GM19452 (cell line): Measurements from ENCODE around the gene PITPNC1.
"Not testable (repeated sequence)": the region's sequence is repeated elsewhere in the genome, so short reads cannot be mapped to it uniquely, and the experiment has no call there.

ENCODE experiments used
- ATAC-seq: cut with Tn5 transposase; IDR thresholded peaks from one replicate; pipeline ENCODE4 v1.9.1; 2021; ENCODE audit not compliant: unreplicated experiment

The PITPNC1 gene

GRCh38 chr17:67503739-67504138 is 126.7 kb downstream of the PITPNC1 start:
- ATAC-seq: no peak

GRCh38 chr17:67504182-67504581 is 127.1 kb downstream of the PITPNC1 start:
- no peak for ATAC-seq

DNA sequence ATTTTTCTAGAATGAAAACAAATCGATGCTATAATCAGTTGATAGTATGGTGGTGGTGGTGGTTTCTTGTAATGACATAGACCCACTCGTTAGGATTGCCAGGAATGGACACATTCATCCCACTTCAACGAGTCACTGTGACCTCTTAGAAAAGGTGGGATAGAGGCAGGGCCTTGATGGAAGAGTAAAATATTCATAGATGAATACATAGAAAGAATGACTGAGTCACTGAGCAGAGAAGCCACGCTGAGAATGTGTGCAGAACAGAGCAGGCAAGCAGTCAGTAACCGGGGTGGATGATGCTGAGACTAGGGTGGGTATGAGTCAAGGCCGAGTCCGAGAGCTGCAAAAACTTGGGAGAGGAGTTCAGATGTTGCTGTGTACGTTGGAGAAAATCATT is 129.9 kb downstream of the PITPNC1 start:
- no peak for ATAC-seq

- no peak for ATAC-seq
Measured at GRCh38 chr17:67509390-67510287, 132.6 kb downstream of the PITPNC1 start.

- no peak for ATAC-seq
Measured at GRCh38 chr17:67511012-67511411, 133.9 kb downstream of the PITPNC1 start.

- no peak for ATAC-seq
Measured at GRCh38 chr17:67511804-67512203, 134.7 kb downstream of the PITPNC1 start.

DNA sequence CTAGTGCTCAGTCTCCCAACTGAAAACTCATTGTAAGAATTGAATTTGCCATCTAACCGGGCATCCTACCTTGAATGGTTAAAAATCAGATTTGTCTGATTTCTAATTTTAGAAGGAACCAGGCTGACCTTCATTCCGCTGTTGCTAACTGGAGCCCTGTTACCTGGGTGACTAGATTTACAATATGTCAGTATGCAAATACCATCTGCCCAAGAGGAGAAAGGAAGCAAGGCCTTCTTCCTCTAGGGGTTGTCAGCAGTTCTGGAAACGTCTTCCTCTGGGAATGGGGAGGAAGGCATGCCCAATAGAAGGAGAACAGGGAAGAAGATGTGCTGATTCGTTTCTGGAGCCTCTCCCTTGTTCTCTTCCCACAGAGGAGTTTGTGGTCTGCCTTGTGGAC is 137.9 kb downstream of the PITPNC1 start:
- ATAC-seq: no peak

DNA sequence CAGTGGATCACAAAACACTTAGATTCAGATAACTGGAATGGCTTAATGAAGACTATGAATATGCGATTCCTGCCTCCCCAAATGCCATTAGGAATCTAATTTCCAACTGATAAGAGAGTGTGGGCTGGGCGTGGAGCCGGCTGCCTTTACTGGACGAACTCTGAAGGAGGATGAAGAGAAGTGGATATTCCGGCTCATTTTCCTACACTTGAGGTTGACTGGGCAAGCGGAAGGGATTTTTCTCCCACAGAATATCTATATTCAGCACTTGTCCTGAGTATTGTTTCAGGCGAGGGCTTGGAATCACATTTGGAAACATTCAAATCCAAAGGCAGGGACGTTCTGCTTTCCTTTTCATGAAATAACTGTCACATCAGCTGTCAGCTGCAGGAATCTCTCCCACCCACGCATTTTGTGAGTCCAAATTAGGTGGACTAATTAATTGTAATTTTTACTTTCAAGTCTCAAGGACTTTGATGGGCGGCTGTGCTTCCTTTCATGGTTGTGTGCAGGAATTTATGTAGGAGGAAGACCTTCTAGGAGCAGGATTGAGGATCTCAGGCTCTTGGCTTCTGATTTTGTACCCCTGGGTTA is 138.5 kb downstream of the PITPNC1 start:
- ATAC-seq: no peak

- not testable (repeated sequence) for ATAC-seq
Measured at GRCh38 chr17:67516571-67516970, 139.5 kb downstream of the PITPNC1 start.

DNA sequence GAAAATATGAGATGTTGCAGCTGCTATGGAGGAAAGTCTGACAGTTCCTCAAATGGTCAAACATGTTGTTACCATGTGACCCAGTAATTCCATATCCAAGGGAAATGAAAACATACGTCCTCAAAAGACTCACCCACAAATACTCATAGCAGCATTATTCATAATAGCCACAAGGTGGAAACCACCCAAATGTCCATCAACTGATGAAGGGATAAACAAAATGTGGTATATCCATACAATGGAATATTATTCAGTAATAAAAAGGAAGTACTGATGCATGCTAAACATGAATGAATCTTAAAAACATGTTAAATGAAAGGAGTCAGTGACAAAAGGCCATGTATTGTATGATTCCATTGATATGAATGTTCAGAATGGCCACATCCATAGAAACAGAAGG is 140.2 kb downstream of the PITPNC1 start:
- ATAC-seq: no peak

DNA sequence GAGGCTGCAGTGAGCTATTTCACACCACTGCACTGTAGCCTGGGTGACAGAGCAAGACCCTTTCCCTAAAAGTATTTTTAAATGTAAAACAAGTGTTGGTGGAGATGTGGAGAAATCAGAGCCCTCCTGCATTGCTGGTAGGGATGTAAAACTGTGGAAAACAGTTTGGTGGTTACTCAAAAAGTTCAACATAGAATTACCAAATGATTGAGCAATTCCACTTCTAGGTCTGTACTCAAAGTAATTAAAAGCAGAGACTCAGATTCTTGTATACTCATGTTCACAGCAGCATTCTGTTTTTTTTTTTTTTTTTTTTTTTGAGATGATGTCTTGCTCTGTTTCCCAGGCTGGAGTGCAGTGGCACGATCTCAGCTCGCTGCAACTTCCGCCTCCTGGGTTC is 141.8 kb downstream of the PITPNC1 start:
- ATAC-seq: no peak

DNA sequence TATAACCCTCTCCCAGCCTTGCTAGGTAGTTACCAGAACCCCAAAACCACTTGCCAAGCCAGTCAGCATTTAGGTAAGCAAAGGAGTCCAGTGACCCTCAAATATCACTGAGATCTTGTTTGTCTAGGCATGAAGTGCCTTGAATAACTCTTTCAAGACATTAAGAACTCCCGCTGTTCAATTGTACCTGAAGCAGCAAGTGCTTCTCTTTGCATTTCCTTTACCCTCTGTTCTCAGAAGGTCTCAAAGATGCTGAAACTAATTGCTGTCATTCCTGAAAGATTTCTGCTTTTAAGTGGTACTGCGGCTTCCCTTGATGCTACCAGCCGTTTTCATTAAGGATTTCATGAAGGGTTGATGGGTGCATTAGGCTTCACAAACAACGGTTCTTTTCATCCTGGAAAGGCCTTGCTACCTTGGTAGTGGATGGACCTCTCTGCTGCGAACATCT is 142.7 kb downstream of the PITPNC1 start:
- no peak for ATAC-seq

GRCh38 chr17:67520252-67520906 is 143.3 kb downstream of the PITPNC1 start:
- no peak for ATAC-seq

- no peak for ATAC-seq
Measured at GRCh38 chr17:67520916-67521774, 144.1 kb downstream of the PITPNC1 start.

- no peak for ATAC-seq
Measured at GRCh38 chr17:67521775-67522069, 144.6 kb downstream of the PITPNC1 start.

GRCh38 chr17:67523101-67523500 is 146.0 kb downstream of the PITPNC1 start:
- ATAC-seq: no peak

- no peak for ATAC-seq
Measured at GRCh38 chr17:67525239-67526135, 148.4 kb downstream of the PITPNC1 start.

DNA sequence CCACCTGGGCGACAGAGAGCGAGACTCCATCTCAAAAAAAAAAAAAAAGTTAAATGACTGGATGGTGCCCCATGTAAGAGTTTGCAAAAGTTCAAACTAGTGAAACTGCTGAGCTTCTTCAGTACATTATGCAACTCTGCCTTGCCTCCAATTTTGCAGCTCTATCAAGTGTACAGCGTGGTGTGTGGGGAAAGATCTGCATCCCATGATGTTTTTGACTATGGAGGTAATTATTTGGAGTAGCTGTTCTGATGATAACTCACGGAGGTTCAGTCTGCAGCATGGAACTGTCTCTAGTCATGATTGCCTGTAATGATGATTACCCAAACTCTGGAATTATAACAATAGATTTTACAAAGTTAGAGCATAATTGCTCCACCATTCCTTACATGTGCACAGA is 149.6 kb downstream of the PITPNC1 start:
- ATAC-seq: no peak

DNA sequence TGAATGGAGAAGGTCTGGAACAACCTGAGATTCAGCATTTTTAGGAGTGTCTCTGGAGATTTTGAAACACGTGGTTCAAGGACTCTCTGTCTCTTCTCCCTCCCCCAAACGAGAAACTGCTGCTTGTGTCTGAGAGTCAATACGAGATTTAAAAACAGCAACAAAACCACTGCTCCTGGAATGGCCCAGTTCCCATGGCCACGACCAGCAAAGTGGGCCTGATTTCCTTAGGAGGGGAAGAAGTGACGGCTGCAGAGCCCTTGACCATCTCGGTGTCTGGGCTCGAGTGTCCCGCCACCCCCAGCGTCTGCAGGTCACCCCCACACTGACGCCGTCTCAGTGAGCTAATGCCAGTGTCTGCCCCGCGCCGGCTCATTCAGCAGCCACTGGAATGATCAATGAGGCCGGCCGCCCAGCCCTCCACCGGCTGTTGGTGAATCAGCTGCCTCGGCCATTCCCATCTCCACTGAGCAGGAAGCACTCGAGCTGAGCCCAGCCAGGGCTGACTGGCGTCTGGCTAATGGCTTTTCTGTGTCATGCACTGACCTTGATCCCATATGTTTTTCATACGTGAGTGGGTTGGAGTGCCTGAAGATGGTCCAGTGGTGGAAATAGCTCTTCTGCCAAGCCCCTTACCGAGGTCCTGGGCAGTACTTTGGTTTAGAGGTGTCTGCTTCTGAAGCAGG is 151.8 kb downstream of the PITPNC1 start:
- ATAC-seq: no peak

DNA sequence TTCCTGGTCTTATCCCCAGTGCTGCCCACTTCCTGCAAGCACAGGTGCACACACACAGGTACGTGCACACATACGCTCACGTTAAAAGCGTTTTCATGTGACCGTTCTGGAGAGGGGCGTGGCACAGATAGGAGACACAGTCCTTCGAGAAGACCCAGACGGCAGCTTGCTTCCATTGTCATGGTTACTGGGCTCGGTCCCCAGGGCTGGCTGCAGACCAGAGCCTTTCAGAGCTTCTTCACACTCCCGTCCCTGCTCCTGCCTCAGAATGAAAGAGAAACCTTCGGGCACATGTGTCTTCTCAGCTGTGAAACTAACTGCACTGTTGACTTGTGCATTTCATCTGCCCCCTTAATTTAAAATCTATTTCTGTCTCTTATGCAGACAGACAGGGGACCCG is 154.2 kb downstream of the PITPNC1 start:
- peak; percentile 90 for ATAC-seq
